GM21390 (cell line): ENCODE data around the gene BARX1.

ENCODE experiments used
- ATAC-seq: cut with Tn5 transposase; IDR thresholded peaks from one replicate; pipeline ENCODE4 v1.9.1; 2021; ENCODE audit not compliant: unreplicated experiment

BARX1 gene

GRCh38 chr9:93902051-93902779 lies 52.9 kb downstream of the BARX1 start:
- ATAC-seq = no peak
